Subcutaneous adipose tissue (tissue), 4 donors: Measurements from ENCODE around the gene FRAS1. TPM values are rescaled to one million over a fixed set of nuclear protein-coding genes. Genes with fewer than 3 reads are reported as not detected.

Source experiments
- total RNA-seq, 4 donors: library from RNA; depleted of rRNA; stranded (reverse); fragments of >200 nt; gene quantifications; one replicate each; pipeline ENCODE4 v1.1.0, GENCODE V29; 2016
- TF ChIP-seq, protein P1 (sequence below): fragments of 450-650 bp; IDR thresholded peaks from one replicate; pipeline ENCODE4 v1.5.1; 2016; ENCODE audit warnings: low read depth, mild to moderate bottlenecking, control low read depth, antibody characterized with exemption, moderate library complexity

FRAS1 gene
- total RNA-seq, 4 donors from 2014 or later = 2.2 to 6.0 (median 3.6) TPM

DNA sequence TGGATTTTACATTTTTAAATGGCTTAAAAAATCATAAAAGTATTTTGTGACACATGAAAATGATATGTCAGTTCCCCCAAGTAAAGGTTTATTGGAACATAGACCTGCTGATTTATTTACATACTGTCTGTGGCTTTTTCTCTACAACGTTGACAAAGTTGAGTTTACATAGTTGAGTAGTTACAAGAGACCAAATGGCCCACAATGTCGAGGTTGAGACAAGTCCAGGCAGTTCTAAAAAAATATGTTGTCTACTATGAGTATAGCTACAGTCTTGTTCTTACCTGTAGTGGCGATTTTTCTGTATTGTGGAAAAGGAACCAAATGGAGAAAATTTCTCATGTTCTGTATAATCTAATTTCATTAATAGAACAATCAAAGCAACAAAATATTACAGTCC is 163.2 kb downstream of the FRAS1 start:
- TF ChIP-seq, protein P1, sequence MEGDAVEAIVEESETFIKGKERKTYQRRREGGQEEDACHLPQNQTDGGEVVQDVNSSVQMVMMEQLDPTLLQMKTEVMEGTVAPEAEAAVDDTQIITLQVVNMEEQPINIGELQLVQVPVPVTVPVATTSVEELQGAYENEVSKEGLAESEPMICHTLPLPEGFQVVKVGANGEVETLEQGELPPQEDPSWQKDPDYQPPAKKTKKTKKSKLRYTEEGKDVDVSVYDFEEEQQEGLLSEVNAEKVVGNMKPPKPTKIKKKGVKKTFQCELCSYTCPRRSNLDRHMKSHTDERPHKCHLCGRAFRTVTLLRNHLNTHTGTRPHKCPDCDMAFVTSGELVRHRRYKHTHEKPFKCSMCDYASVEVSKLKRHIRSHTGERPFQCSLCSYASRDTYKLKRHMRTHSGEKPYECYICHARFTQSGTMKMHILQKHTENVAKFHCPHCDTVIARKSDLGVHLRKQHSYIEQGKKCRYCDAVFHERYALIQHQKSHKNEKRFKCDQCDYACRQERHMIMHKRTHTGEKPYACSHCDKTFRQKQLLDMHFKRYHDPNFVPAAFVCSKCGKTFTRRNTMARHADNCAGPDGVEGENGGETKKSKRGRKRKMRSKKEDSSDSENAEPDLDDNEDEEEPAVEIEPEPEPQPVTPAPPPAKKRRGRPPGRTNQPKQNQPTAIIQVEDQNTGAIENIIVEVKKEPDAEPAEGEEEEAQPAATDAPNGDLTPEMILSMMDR = no peak

DNA sequence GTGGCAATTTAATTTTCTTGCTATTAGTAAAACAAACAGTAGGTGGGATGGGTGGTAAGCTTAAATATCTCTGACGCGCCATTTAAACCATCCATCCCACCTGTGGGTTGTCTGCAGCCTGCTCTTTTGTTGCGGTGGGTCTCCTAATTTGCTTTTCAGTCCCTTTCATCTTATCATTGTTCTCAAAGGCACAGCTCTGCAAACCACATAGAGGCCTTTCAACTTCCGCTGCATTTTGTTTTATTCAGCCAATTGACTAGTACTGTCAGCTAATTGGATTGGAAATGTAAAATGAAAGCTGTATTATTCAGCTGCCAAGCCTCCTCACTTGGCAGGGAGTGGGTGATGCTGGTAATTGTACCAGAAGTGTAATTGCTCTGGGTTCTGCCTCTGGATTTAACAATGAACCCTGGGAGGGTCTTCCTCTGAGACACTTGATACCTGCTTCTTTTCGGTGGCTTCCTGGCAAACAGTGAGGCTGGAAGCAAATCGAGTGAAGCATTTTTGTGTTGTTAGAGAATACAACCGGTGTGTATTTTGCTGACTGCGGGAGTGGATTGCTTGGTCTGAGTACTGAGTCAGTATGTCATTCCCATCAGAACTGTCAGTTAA is 165.6 kb downstream of the FRAS1 start:
- TF ChIP-seq, protein P1 = no peak

DNA sequence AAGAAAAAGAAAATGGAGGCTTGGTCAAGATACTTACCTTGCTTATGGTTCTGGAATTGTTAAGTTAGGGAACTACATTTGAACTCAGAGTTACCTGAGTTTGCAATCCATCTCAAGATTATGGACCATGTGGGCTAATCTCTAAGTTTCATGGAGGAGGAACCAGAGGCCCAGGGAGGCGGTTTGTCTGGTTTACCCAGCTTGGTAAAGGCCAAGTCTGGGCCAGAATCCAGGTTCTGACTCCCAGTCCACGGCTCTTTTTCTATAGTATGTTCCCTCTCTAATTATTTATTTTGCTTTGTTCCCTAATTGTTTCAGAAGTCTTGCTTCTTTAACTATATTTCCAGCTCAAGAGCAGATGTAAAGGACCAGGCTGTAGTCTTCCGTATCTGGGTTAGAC is 168.1 kb downstream of the FRAS1 start:
- TF ChIP-seq, protein P1 = no peak

DNA sequence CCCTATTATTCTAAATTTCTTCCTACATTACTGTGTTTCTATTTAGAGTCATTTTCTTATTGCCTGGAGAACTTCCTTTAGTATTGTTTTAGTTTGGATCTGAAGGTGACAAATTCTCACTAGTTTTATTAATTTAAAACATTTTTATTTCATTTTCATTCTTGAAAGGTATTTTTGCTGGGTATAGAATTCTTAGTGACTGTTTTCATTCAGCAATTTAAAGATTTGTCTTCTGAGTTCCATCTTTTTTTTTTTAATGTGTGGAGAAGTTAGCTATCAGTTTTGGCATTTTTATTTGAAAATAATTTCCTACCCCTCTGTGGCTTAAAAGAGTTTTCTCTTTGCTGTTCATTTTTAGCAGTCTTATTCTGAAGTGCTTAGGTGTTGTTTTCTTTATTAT is 169.2 kb downstream of the FRAS1 start:
- TF ChIP-seq, protein P1 = no peak

DNA sequence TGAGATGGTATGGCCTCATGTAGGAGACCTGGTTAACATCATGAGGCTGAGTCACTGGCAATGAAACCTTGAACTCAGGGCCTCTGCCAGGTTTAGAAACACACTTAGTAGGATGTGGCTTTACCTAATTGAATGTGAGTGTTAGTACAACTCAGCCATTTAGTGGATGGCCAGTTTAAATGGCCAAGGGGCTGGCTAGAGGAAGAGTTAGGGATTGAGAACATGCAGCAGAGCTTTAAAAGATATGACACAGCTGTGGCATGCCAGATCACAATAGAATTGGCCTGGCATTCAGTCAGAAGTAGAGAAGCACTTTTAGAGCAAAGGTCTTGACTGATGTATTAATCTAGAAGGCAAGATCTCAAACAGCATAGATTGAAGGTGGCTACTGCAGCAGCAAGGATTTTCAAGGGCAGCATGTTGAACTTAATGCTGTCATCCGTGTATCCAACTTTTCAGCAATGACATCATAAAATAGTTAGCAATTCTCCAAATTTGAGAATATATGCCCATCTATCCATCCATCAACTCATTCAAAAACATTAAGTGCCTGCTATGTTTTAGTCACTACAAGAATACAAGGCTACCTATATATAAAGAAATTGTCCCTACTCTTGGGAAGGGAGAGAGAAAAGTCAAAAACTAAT is 170.4 kb downstream of the FRAS1 start:
- TF ChIP-seq, protein P1 = no peak

DNA sequence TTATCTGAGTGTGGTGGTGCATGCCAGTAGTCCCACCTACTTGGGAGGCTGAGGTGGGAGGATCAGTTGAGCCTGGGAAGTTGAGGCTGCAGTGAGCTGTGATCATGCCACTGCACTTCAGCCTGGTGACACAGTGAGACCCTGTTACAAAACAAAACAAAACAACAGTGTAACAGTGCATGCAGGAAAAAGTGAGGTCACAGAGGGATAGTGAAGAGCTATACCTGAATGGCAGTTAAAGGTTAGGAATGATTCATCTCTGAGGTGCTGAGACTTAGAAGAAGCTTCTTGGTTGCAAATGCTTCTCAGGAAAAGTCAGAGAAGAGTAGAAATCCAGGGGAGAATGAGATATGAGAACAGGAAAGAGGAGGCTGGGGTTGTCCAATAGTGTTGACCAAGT is 178.7 kb downstream of the FRAS1 start:
- TF ChIP-seq, protein P1 = no peak

DNA sequence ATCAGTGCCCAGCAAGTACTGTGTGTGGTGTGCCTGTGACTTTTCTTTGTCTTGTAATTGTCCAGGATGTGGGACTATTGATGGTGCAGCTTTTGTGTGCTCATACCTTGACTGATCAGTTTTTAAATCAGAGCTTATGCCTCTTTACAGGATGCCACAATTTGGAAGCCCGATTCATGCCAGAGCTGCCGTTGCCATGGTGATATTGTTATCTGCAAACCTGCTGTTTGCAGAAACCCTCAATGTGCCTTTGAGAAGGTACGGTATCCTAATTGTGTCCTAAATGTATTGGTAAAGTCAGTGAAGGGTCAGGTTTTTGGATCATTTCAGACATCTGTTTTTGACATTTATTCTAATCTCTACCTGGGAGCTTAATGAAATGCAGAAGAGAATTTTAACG is 180.2 kb downstream of the FRAS1 start:
- TF ChIP-seq, protein P1 = no peak
